Endometrium (tissue), 2 donors: Measurements from ENCODE around the gene FAM219B.
"Not testable (repeated sequence)": the region's sequence is repeated elsewhere in the genome, so short reads cannot be mapped to it uniquely, and the experiment has no call there.

ENCODE experiments used
- FAIRE-seq: peaks from 2 replicates; lab custom pipeline; 2012; peaks lifted over from hg19 to GRCh38; lab: Jason Lieb, UNC
- donor health status: control.
- donor health status: control.

Gene FAM219B

DNA sequence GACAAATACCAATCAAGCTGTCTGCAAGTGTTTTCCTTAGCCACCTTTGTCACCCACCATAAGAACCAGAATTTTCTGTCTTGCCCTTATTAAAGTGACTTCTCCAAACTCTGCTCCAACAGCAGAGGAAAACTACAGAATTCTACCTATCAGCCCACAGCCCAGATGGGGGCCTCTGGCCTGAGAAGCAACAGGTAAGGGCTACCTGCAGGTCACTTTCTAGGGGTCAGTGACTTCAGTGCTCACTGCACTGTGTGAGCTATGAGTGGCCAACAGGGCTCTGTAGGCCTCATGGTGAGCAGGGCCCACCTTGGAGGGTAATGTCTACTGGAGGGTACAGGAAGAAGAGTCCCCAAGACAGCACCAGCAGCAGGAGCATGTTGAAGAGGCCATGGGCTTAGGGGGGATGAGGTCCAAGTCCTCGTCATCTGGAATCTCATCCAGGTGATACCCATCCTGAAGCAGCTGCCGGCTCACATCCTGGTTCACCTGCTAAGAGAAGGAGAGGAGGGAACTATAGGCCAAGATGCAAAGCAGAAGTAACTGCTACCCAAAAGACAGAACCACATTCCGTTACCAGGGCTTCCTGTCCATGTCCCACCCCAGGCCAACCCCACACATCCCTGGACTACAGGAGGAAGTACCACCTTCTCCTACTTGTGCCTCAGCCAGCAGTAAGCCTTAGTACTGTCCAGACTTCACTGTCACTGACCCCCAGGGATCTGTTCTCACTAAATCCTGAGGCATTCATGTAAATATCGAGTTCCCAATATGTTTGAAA is 4.2 kb downstream of the FAM219B start:
- FAIRE-seq, result no peak

DNA sequence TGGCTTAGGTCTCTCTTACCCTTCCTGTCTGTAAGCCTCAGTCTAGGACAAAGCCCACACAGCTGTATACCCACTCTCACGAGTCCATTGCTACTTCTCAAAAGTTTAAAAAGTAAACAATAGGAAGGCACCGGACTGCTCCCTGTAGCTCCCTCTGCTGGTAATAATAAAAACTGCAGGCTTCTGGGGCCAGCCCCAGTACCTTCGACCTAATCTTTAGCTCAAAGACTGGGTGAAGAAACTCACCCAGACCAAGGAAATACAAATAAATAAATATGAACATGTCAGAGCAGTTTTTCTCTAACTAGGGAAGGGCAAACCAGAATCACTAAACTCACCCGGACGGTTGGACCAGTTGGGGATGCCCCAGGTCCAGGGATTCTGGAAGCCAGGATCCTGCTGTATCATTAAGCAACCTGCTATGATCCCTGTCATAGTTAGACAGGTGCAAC is 5.0 kb downstream of the FAM219B start:
- FAIRE-seq, result no peak

DNA sequence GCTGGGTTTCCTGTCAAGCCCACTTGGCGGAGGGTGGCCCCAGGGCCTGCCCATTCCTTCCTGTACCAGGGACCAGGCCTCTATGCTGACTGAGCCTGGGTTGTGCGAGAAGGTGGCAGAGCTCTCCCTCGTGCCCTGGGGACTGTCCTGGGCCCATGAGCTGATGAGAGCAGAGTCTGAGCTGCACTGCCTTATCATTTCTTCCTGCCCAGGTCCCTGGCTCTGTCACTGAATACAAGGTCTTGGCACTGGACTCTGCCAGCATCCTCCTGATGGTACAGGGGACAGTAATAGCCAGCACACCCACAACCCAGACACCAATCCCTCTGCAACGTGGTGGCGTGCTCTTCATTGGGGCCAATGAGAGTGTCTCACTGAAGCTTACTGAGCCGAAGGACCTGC is 9.3 kb downstream of the FAM219B start:
- no peak for FAIRE-seq

DNA sequence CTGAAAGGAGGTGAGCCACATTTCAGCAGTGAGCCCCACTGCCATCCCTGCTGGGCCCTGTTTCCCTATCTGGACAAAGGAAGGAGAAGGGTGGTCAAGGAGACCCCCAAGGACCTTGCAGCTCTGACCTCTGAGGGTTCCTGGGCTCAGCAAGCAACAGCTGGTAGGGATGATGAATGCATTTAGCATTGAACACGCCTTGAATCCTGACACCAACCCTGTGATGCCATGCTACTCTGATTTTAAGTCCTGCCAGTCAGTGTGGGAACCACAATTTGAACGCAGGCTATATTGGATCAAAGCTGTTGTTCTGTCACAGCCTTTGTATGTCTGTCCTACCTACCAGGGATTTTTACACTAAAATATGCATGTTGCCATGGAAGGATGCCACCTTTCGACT is 10.3 kb downstream of the FAM219B start:
- no peak for FAIRE-seq

DNA sequence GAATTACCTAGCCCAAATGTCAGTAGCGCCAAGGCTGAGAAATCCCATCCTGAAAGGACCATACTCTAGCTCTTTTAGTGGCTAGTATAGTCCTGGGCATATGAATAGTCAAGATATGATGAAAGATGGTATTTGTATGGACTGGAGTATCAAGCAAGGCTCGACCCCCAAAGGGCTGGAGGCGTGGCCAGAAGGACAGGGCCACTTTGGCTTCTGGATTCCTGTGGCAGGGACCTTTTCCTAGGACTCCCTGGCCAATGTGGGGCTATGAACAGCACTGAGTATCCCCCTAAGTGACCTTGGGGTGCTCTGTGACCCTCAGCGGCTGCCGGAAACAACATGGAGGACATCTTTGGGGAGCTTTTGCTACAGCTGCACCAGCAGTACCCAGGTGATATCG is 10.8 kb downstream of the FAM219B start:
- no peak for FAIRE-seq

DNA sequence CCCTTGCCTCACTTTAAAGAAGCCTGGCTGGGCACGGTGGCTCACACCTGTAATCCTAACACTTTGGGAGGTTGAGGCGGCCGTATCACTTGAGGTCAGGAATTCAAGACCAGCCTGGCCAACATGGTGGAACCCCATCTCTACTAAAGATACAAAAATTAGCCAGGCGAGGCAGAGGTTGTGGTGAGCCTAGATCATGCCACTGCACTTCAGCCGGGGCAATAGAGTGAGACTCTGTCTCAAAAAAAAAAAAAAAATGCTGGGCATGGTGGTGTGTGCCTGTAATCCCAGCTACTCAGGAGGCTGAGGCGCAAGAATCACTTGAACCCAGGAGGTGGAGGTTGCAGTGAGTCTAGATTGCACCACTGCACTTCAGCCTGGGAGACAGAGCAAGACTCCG is 12.3 kb downstream of the FAM219B start:
- not testable (repeated sequence) for FAIRE-seq

DNA sequence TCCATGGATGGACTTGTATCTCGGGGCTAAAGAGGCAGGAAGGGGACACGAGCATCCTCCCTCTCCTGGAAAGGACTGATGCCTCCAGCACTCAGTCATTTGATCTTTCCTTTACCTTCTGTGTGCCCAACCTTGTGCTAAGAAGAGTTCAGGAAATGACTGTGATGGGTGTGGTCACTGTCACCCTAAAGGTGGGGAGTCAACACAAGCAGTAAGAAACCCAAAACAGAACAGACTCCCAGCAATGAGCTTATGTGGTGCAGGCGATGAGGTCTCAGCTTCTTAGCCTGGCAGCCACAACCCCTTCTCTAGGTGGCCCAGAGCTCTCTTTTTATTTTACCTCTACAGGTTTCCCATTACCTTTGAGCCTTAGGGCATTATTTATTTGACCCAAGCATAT is 13.0 kb downstream of the FAM219B start:
- FAIRE-seq, result no peak

DNA sequence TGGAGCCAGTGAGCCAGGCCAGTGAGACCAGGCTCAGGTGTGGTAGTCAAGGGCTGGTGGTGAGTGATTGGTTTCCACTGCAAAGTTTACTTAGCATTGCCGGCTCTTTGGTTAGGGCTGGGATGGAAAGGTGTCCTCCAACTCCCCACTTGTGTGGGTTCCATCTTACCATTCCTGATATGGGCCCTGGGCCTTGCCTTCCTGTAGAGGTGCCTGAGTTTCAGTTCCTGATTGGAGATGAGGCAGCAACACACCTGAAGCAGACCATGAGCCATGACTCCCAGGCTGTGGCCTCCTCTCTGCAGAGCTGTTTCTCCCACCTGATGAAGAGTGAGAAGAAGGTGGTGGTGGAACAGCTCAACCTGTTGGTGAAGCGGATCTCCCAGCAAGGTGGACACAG is 13.7 kb downstream of the FAM219B start:
- no peak for FAIRE-seq

DNA sequence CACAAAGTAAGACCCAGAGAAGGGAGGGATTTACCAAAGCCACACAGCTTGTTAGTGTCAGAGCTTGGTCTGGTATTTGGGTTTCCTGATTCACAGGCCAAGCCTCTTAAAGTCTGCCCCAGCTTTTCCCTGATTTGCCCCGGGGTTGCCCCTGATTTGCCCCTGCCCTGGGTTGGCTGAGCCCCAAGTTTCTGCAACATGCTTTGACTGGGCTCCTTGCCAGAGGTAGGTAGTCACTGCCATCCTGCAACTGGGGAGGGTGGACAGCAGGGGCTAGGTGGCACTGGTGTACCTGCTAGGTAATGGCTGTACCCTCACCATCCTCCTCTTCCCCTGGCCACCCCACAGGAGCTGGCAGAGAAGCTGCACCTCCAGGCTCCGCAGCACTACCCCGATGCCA is 14.3 kb downstream of the FAM219B start:
- no peak for FAIRE-seq

DNA sequence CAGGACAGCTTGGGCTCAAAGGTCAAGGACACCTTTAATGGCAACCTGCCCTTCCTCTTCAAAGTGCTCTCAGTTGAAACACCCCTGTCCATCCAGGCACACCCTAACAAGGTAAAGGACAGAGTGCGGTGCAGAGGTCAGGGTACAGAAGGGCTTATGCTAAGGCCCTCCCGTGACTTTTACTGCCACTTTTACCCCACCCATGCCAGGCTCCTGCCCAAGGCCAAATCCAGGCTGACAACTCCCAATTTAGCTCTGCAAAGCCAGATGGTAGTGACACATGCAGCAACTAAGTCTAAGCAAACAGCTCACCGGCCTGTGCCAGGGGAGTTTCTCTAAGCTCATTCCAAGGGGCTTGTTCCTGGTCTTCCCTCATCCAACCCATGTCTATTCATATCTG is 15.2 kb downstream of the FAM219B start:
- FAIRE-seq, result no peak

DNA sequence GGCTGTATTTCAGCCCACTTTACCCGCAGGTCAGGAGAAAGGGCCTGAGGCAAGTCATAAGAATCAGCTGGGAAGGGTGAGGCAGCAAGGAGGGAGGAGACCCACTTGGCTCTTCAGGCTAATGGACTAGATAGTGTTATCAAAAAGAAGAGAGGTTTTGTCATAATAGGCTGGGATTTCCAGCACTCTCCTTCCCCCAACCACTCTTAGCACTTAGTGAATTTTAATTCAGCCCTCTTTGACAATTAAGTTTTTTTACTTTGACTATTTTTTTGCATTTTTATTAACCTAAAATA is 16.0 kb downstream of the FAM219B start:
- no peak for FAIRE-seq

DNA sequence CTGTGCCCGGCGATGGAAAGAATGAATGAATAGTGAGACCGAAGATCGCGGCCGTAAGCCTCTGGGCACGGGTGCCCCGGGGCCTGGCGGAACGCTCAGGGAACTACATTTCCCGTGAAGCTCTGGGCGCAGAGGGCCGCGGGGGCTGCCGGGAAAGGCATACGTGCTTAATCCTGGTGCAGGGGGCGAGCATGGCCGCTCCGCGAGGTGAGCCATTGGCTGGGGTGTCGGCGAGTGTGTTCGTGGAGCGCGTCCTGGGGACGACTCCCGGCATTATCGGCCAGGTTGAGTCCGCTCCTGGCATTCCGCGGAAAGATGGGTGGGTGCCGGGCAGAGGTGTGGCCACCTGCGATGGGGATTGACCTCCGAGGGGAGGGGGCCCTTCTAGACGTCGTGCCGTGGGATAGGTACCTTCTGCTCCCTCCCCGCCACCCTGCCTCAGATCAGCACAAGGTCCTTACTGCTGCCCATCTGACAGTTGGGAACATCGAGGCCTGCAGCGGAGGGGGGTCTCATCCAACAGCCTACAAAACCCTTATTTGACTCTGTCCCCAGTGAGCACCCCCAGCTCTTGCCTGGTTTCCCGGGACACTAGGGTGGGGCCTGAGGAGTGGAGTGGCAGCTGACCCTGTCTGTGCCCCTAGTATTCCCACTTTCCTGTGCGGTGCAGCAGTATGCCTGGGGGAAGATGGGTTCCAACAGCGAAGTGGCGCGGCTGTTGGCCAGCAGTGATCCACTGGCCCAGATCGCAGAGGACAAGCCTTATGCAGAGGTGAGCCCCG is 16.6 kb downstream of the FAM219B start, which contains the start of gene MPI:
Gene MPI (plus strand): TSS at position 160 of the 782 bp plus-strand sequence. CDS start 32 bp downstream, at position 192.
- FAIRE-seq, result no peak

DNA sequence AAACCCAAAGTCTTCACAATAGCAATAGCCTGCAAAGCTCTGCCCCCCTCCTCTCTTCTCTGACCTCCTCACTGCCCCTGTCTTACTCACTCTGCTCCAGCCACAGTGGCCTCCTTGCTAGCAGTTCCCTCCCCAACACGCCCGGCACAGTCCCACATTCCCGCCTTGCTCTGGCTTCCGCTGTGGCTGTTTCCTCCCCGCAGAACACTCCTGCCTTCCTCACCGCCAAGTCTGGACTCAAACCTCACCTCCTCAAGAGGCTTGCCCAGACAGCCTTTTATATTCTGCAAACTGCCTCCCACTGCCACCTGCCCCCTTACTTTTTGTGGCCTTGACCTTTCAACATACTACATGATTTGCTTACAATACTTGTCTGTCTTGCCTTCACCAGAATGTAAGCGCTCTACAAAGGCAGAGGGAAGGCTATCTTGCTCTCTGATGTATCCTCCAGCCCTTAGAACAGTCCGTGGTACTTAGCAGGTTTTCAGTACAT is 17.2 kb downstream of the FAM219B start:
- no peak for FAIRE-seq

DNA sequence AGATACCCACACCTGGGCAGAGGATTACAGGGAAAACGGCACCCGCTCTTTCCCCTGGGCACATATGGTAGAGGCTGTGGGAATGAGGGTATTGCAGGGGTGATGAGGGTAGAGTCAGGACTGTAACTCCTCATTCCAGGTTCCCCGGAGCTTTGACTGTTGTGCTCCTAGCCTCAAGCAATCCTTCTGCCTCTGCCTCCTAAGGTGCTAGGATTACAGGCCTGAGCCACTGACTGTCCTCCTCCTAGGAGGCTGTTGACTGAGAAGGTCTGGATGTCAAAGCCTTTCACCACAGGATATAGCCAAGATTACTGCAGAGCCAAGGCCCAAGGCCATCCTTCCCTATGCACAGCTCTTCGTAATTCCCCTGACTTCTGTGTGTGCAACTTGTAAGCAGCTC is 17.9 kb downstream of the FAM219B start:
- no peak for FAIRE-seq

DNA sequence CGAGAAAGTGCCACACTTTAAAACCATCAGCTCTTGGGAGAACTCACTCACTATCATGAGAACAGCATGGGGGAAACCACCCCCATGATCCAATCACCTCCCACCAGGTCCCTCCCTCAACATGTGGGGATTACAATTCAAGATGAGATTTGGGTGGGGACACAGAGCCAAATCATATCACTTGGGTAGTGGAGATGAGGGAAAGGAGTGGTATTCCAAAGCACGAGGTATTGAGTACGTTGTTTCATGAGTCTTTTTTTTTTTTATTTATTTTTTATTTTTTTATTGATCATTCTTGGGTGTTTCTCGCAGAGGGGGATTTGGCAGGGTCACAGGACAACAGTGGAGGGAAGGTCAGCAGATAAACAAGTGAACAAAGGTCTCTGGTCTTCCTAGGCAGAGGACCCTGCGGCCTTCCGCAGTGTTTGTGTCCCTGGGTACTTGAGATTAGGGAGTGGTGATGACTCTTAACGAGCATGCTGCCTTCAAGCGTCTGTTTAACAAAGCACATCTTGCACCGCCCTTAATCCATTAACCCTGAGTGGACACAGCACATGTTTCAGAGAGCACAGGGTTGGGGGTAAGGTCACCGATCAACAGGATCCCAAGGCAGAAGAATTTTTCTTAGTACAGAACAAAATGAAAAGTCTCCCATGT is 19.0 kb downstream of the FAM219B start:
- FAIRE-seq, result not testable (repeated sequence)

DNA sequence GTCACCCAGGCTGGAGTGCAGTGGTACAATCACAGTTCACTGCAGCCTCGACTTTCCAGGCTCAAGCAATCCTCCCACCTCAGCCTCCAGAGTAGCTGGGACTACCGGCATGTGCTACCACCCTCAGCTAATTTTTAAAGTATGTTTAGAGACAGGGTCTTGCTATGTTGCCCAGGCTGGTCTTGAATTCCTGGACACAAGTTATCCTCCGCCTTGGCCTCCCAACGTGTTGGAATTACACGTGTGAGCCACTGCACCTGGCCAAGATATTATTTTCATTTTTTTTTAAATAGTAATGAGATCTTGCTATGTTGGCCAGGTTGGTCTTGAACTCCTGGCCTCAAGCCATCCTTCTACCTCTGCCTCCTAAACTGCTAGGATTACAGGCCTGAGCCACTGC is 21.2 kb downstream of the FAM219B start:
- no peak for FAIRE-seq

DNA sequence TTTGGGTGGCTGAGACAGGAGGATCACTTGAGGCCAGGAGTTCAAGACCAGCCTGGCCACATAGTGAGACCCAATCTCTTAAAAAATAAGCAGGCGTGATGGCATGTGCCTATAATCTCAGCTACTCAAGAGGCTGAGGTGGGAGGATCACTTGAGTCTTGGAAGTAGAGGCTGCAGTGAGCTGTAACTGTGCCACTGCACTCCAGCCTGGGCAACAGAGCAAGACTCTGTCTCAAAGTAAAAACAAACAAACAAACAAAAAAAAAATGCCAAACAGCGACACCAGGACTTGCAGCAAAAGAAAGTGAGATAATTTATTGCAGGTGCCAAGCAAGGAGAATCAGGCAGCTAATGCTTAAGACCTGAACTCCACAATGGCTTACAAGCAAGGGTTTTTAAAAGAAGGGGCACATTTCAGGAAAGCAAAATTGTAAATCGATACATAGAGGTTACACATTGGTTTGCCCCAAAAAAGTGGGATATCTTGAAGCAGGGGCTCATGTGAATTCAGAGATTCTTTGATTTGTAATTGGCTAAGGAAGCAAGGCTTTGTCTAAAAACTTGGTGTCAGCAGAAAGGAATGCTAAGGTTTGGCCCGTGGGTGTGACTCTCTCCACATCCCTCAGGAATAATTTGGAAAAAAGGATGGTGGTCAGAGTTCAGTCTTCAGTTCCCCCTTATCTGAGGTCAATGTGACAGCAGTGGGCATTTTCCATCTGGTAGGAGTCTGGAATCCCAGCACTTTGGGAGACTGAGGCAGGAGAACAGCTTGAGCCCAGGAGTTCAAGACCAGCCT is 22.0 kb downstream of the FAM219B start:
- no peak for FAIRE-seq

DNA sequence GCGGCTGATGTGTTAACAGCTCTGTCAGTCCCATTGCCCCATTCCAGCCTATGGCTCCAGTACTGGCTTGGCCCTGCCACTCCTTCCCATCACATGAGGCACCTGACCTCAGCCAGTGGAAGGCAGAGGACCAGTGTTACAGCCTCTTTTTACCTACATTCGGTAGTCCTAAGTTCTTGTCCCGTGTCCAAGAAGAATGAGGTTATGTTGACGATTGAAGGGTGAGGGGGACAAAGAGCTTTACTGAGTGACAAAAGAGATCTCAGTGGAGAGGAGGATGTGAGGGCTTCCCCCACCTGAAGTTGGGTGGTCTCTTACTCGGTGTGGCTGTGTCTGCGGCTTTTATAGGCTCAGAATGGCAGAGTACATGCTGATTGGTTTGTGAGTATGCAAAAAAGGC is 24.1 kb downstream of the FAM219B start:
- no peak for FAIRE-seq

DNA sequence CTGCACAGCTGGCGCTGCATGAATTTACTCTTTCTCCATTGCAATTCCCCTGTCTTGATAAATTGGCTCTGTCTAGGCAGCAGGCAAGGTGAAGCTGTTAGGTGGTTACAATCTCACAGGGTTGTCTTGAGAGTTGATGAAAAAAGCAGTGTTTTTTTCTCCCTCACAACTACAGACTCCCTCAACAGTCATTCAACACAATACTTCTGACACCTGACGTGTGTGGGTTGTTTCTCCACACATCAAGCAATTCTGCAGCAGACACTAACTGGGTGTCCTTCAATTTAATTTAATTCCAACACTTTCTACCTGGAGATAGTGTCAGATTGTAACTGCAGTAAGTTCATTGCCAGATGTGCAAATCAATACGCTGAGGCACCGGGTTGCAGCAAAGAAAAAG is 28.4 kb downstream of the FAM219B start:
- no peak for FAIRE-seq

DNA sequence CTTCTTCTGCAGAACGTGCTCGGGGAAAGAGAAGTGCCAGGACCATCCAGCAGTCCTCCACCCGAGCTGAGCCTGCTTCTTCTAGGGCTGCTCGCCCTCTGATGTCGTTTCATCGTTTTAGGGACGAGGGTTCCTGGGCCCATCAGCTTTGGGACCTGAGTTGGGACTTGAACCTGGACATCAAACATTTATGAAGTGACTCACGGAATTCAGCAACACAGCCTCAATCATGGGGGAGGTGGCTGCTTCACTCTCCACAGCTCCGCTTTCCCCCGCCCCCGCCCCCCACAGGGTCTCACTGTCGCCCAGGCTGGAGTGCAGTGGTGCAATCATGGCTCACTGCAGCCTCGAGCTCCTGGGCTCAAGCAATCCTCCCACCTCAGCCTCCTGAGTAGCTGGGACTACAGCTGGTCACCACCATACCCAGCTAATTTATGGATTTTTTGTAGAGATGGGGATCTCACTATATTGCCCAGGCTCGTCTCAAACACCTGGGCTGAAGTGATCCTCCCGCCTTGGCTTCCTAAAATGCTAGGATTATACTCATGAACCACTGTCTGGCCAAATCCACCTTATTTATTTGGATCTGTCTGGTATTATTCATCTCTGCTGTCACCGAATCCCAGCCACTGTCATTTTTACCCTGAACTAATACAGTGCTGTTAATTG is 32.8 kb downstream of the FAM219B start:
- no peak for FAIRE-seq

DNA sequence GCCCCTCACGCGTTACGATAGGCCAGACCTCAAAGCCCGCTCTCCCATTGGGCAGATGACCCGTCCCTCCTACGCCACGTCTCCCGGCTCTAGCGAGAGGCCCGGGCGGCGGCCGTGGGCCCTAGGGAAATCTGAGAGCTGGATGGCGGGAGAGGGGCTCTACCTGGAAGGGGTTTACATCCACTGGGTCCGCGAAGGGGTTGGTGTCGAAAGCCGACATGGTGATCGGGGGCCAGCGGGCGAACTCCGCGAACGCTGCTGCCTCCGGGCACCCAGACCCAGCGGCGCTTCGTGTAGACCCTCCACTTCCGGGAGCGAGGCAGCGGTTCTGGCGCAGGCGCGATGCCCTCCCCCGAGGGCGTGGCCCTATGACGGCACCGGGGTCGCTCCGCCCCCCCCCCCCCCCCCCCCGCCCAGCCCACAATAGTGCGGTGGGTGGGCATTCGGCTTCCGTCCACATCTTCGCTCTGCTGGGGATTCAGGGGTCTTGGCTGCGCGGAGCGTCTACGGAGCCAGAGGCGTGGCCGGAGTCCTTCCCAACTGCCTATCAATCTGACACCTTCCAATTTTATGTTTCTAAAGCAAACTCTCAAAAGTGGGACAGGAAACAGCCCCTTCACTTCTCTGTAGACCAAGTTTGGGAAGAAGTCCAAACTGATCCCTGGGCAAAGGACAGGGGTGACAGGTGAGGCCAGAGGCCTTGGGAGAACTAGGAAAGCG is 33.5 kb downstream of the FAM219B start, which contains the start of gene SCAMP2:
Gene SCAMP2 (minus strand): TSS at position 330 of the 720 bp plus-strand sequence. CDS start 110 bp downstream, at position 220.
- no peak for FAIRE-seq
